Neural progenitor cell (in vitro differentiated cells): ENCODE measurements around the gene SIM2.

Source experiments
- EZH2phosphoT487 ChIP-seq: fragments of 200-600 bp; sonication (generic); IDR thresholded peaks from 2 replicates; pipeline ENCODE4 v1.6.1; 2017; ENCODE audit warnings: antibody characterized with exemption
- TF ChIP-seq, protein P1 (sequence below): fragments of 200-600 bp; sonication (generic); IDR thresholded peaks from 2 replicates; pipeline ENCODE4 v1.5.1; 2017; ENCODE audit warnings: antibody characterized with exemption, mild to moderate bottlenecking

DNA sequence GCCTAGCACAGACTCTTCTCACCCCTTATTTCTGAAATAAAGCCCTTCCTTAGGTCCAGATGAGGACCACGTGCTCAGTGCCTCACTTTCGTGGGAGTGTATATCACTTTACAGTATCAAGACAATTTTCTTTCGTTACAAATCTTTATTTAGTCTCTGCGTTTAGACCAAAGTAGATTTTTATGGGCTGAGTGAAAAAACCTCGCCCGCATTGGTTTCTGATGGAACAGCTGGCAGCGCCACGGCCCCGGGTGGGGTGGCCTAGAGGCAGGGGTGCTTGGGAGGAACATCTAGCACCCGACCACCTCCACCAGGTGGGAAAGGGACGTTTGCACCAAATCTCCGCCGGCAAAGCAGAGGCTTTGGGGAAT lies 7.6 kb downstream of the SIM2 start:
- TF ChIP-seq, protein P1, sequence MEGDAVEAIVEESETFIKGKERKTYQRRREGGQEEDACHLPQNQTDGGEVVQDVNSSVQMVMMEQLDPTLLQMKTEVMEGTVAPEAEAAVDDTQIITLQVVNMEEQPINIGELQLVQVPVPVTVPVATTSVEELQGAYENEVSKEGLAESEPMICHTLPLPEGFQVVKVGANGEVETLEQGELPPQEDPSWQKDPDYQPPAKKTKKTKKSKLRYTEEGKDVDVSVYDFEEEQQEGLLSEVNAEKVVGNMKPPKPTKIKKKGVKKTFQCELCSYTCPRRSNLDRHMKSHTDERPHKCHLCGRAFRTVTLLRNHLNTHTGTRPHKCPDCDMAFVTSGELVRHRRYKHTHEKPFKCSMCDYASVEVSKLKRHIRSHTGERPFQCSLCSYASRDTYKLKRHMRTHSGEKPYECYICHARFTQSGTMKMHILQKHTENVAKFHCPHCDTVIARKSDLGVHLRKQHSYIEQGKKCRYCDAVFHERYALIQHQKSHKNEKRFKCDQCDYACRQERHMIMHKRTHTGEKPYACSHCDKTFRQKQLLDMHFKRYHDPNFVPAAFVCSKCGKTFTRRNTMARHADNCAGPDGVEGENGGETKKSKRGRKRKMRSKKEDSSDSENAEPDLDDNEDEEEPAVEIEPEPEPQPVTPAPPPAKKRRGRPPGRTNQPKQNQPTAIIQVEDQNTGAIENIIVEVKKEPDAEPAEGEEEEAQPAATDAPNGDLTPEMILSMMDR, result no peak
- no peak for TF ChIP-seq EZH2phosphoT487
